ENCODE results near the gene TMEM269.

Gene TMEM269

DNA sequence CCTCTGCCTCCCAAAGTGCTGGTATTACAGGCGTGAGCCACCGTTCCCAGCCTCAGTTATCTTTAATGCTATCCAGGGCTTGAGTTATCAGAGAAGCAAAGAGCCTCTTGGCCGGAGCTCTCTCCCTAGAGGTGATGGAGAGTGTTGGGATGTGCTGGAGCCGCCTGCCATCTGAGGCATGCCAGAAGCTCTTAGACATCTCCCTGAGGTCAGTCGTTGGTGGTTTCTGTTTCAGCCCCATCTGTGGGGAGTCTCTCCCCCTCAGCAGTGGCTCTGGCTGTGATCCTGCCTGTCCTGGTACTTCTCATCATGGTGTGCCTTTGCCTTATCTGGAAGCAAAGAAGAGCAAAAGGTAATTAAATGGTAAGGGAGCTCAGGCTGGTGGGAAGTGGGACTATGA, 50.0 kb downstream of the TMEM269 start:
- Histone ChIP-seq H3K9ac (ENCODE audit: low read length) (no peak overlapping the region), H3K36me3 (ENCODE audit: low read length) (no peaks in the 10 kb centered on the region), H3K27me3 (ENCODE audit: low read length) (no peaks in the 10 kb centered on the region), H3K4me3 (ENCODE audit: insufficient read depth, low read length, poor library complexity, severe bottlenecking) (no peak overlapping the region), H2AFZ (ENCODE audit: low read depth, low read length, severe bottlenecking) (no peak overlapping the region), H4K20me1 (ENCODE audit: low read depth, low read length) (no peaks in the 10 kb centered on the region), H3K79me2 (ENCODE audit: insufficient read depth, low read length) (no peaks in the 10 kb centered on the region), H3K4me2 (ENCODE audit: low read depth, low read length, poor library complexity, severe bottlenecking) (no peak overlapping the region), H3K9me2 (replicated peaks; ENCODE audit: insufficient read depth, low read length) (no peaks in the 10 kb centered on the region), H3F3A (ENCODE audit: insufficient read depth) (no peaks in the 10 kb centered on the region), H3K9me3 (ENCODE audit: insufficient read depth, low read length) (no peaks in the 10 kb centered on the region), H3K27ac (ENCODE audit: low read depth, low read length) (no peak overlapping the region)
- TF ChIP-seq, protein P1, sequence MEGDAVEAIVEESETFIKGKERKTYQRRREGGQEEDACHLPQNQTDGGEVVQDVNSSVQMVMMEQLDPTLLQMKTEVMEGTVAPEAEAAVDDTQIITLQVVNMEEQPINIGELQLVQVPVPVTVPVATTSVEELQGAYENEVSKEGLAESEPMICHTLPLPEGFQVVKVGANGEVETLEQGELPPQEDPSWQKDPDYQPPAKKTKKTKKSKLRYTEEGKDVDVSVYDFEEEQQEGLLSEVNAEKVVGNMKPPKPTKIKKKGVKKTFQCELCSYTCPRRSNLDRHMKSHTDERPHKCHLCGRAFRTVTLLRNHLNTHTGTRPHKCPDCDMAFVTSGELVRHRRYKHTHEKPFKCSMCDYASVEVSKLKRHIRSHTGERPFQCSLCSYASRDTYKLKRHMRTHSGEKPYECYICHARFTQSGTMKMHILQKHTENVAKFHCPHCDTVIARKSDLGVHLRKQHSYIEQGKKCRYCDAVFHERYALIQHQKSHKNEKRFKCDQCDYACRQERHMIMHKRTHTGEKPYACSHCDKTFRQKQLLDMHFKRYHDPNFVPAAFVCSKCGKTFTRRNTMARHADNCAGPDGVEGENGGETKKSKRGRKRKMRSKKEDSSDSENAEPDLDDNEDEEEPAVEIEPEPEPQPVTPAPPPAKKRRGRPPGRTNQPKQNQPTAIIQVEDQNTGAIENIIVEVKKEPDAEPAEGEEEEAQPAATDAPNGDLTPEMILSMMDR (IDR thresholded peaks at IDR 0.05; ENCODE audit: insufficient read depth, low read length, poor library complexity, severe bottlenecking): no peak
- no peak for TF ChIP-seq EZH2phosphoT487 (conservative IDR thresholded peaks at IDR 0.05; ENCODE audit: low read length)

DNA sequence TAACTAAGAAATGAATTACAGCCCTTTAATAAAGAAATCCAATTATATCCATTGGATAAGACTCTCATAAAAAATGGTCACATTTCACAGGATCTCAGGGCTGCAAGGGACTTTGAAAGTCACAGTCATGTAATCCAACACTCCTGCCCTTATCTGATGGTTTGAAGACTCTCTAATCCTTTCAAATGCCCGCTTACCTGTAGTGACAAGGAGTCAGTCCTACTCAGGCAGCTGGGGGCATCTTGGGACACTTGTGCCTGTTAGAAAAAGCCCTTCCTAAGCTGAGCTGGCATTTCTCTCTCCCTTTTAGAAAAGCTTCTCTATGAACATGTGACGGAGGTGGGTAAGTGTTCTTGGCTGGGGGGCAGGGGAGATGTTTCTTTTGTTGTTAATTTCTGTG, 50.6 kb downstream of the TMEM269 start:
- Histone ChIP-seq H4K20me1 (ENCODE audit: low read depth, low read length) (no peaks in the 10 kb centered on the region), H3K9me2 (replicated peaks; ENCODE audit: insufficient read depth, low read length) (no peaks in the 10 kb centered on the region), H3K36me3 (ENCODE audit: low read length) (no peaks in the 10 kb centered on the region), H3K9ac (ENCODE audit: low read length) (no peak overlapping the region), H3K4me2 (ENCODE audit: low read depth, low read length, poor library complexity, severe bottlenecking) (no peak overlapping the region), H3K79me2 (ENCODE audit: insufficient read depth, low read length) (no peaks in the 10 kb centered on the region), H3F3A (ENCODE audit: insufficient read depth) (no peaks in the 10 kb centered on the region), H3K27me3 (ENCODE audit: low read length) (no peaks in the 10 kb centered on the region), H3K27ac (ENCODE audit: low read depth, low read length) (no peak overlapping the region), H3K9me3 (ENCODE audit: insufficient read depth, low read length) (no peaks in the 10 kb centered on the region), H2AFZ (ENCODE audit: low read depth, low read length, severe bottlenecking) (no peak overlapping the region), H3K4me3 (ENCODE audit: insufficient read depth, low read length, poor library complexity, severe bottlenecking) (no peak overlapping the region)
- TF ChIP-seq, protein P1 (IDR thresholded peaks at IDR 0.05; ENCODE audit: insufficient read depth, low read length, poor library complexity, severe bottlenecking): no peak
- TF ChIP-seq EZH2phosphoT487 (conservative IDR thresholded peaks at IDR 0.05; ENCODE audit: low read length): no peak

DNA sequence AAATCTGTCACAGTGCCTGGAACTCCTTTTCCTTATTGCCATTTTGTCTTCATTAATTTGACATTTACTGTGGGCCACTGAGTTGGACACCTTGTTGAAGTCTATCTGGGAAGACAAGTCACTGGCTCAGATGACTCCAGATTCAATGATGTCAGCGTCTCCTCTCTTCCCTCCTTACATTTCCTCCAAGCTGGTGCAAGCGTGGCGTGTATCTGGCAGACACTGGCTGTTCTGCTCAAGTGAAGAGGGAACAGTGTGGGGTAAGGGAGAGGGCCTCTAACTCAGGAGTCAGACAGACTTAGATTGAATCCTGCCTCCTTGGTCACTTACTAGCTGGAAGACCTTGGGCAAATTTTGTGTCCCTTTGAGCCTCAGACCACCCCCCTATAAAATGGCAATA, 52.9 kb downstream of the TMEM269 start:
- TF ChIP-seq, protein P1 (IDR thresholded peaks at IDR 0.05; ENCODE audit: insufficient read depth, low read length, poor library complexity, severe bottlenecking): no peak
- no peak for TF ChIP-seq EZH2phosphoT487 (conservative IDR thresholded peaks at IDR 0.05; ENCODE audit: low read length)
- H3K27ac ChIP-seq (ENCODE audit: low read depth, low read length): no peak overlapping the region

More for the DNA sequence above, 52.9 kb downstream of the TMEM269 start:
- Histone ChIP-seq H3K4me3 (ENCODE audit: insufficient read depth, low read length, poor library complexity, severe bottlenecking) (no peak overlapping the region), H3K9ac (ENCODE audit: low read length) (no peak overlapping the region), H3K4me2 (ENCODE audit: low read depth, low read length, poor library complexity, severe bottlenecking) (no peak overlapping the region), H3K79me2 (ENCODE audit: insufficient read depth, low read length) (no peaks in the 10 kb centered on the region), H3K27me3 (ENCODE audit: low read length) (no peaks in the 10 kb centered on the region), H2AFZ (ENCODE audit: low read depth, low read length, severe bottlenecking) (no peak overlapping the region), H3K36me3 (ENCODE audit: low read length) (no peaks in the 10 kb centered on the region), H3K9me2 (replicated peaks; ENCODE audit: insufficient read depth, low read length) (no peaks in the 10 kb centered on the region), H4K20me1 (ENCODE audit: low read depth, low read length) (no peaks in the 10 kb centered on the region), H3K9me3 (ENCODE audit: insufficient read depth, low read length) (no peaks in the 10 kb centered on the region), H3F3A (ENCODE audit: insufficient read depth) (no peaks in the 10 kb centered on the region)
